H9 (cell line): ENCODE measurements around the gene POLA1. TPM values are rescaled to one million over a fixed set of nuclear protein-coding genes. Genes with fewer than 3 reads are reported as not detected.

Experiments
- DNase-seq: peaks from one replicate; pipeline ENCODE4 v3.0.0-alpha.2; 2017
- H2AFZ ChIP-seq: one replicate; pipeline ENCODE4 v1.6.1; 2013; ENCODE audit warnings: mild to moderate bottlenecking, low read length, control low read depth, moderate library complexity
- H2AK5ac ChIP-seq: 2 replicates; pipeline ENCODE4 v1.6.1; 2013; ENCODE audit warnings: low read length, control low read depth, mixed read lengths; ENCODE audit not compliant: insufficient read length
- H2BK120ac ChIP-seq: one replicate; pipeline ENCODE4 v1.6.1; 2013; ENCODE audit warnings: low read depth, mild to moderate bottlenecking, low read length, control low read depth, inconsistent platforms; ENCODE audit not compliant: poor library complexity, severe bottlenecking
- H2BK12ac ChIP-seq: 2 replicates; pipeline ENCODE4 v1.6.1; 2013; ENCODE audit warnings: low read length, control low read depth, mixed read lengths, low read depth; ENCODE audit not compliant: insufficient read length
- H2BK15ac ChIP-seq: 2 replicates; pipeline ENCODE4 v1.6.1; 2013; ENCODE audit warnings: low read depth, low read length, control low read depth
- H2BK20ac ChIP-seq: one replicate; pipeline ENCODE4 v1.6.1; 2013; ENCODE audit warnings: low read depth, mild to moderate bottlenecking, low read length, control low read depth, inconsistent platforms; ENCODE audit not compliant: poor library complexity, severe bottlenecking
- H2BK5ac ChIP-seq: 2 replicates; pipeline ENCODE4 v1.6.1; 2013; ENCODE audit warnings: low read length, control low read depth, mixed read lengths; ENCODE audit not compliant: insufficient read length
- H3K14ac ChIP-seq: 2 replicates; pipeline ENCODE4 v1.6.1; 2013; ENCODE audit warnings: low read length, control low read depth; ENCODE audit not compliant: insufficient read depth
- H3K18ac ChIP-seq: 2 replicates; pipeline ENCODE4 v1.6.1; 2013; ENCODE audit warnings: low read depth, mild to moderate bottlenecking, mixed read lengths, low read length, control low read depth; ENCODE audit not compliant: insufficient read length
- H3K23ac ChIP-seq: 2 replicates; pipeline ENCODE4 v1.6.1; 2013; ENCODE audit warnings: low read length, control low read depth, mixed read lengths, low read depth; ENCODE audit not compliant: insufficient read length
- H3K23me2 ChIP-seq: 2 replicates; pipeline ENCODE4 v1.6.1; 2013; ENCODE audit warnings: low read depth, mild to moderate bottlenecking, mixed read lengths, low read length, control low read depth; ENCODE audit not compliant: insufficient read length, poor library complexity, severe bottlenecking
- H3K27ac ChIP-seq: 2 replicates; pipeline ENCODE4 v1.5.1; 2013; ENCODE audit warnings: low read length, control low read depth, mixed read lengths, low read depth; ENCODE audit not compliant: insufficient read length
- H3K27me3 ChIP-seq: 2 replicates; pipeline ENCODE4 v1.6.1; 2013; ENCODE audit warnings: low read length, control low read depth, inconsistent platforms; ENCODE audit not compliant: insufficient read depth
- H3K4ac ChIP-seq: 2 replicates; pipeline ENCODE4 v1.6.1; 2013; ENCODE audit warnings: low read depth, mild to moderate bottlenecking, control low read depth, inconsistent platforms, low read length, moderate library complexity
- H3K4me1 ChIP-seq: 2 replicates; pipeline ENCODE4 v1.6.1; 2013; ENCODE audit warnings: low read length, control low read depth, inconsistent platforms; ENCODE audit not compliant: insufficient read depth
- H3K4me2 ChIP-seq: 2 replicates; pipeline ENCODE4 v1.6.1; 2013; ENCODE audit warnings: low read length, control low read depth, mixed read lengths; ENCODE audit not compliant: insufficient read length, insufficient read depth
- H3K56ac ChIP-seq: 2 replicates; pipeline ENCODE4 v1.6.1; 2013; ENCODE audit warnings: low read depth, mild to moderate bottlenecking, mixed read lengths, low read length, control low read depth; ENCODE audit not compliant: insufficient read length
- H3K79me1 ChIP-seq: 2 replicates; pipeline ENCODE4 v1.6.1; 2013; ENCODE audit warnings: low read depth, mild to moderate bottlenecking, moderate library complexity, low read length, control low read depth, inconsistent platforms; ENCODE audit not compliant: insufficient read depth, poor library complexity, severe bottlenecking
- H3K79me2 ChIP-seq: 2 replicates; pipeline ENCODE4 v1.6.1; 2013; ENCODE audit warnings: low read length, control low read depth, inconsistent platforms; ENCODE audit not compliant: insufficient read depth
- H3K9ac ChIP-seq: 2 replicates; pipeline ENCODE4 v1.6.1; 2013; ENCODE audit warnings: low read length, control low read depth, mixed read lengths; ENCODE audit not compliant: insufficient read length; ENCODE audit errors: extremely low read depth
- H3K9me3 ChIP-seq: one replicate; pipeline ENCODE4 v1.6.1; 2013; ENCODE audit warnings: low read depth, low read length, inconsistent platforms; ENCODE audit not compliant: control insufficient read depth
- H3T11ph ChIP-seq: one replicate; pipeline ENCODE4 v1.6.1; 2013; ENCODE audit warnings: mild to moderate bottlenecking, low read length, control low read depth, inconsistent platforms
- H4K20me1 ChIP-seq: one replicate; pipeline ENCODE4 v1.6.1; 2013; ENCODE audit not compliant: control insufficient read depth, insufficient read length, insufficient read depth
- H4K5ac ChIP-seq: 2 replicates; pipeline ENCODE4 v1.6.1; 2013; ENCODE audit warnings: low read depth, mild to moderate bottlenecking, mixed read lengths, low read length, control low read depth; ENCODE audit not compliant: insufficient read length
- H4K8ac ChIP-seq: replicated peaks from 2 replicates; pipeline ENCODE4 v1.6.1; 2013; ENCODE audit warnings: low read length, control low read depth, mixed read lengths, low read depth; ENCODE audit not compliant: insufficient read length
- H4K91ac ChIP-seq: 2 replicates; pipeline ENCODE4 v1.6.1; 2013; ENCODE audit warnings: low read depth, mild to moderate bottlenecking, moderate library complexity, mixed read lengths, low read length, control low read depth; ENCODE audit not compliant: insufficient read length
- H3K27ac Mint-ChIP-seq, 3 experiments: 2 replicates in 2 of 3; 3 replicates in 1 of 3; pipeline ENCODE4 v1.8.0; 2020 to 2021; ENCODE audit warnings: mixed read lengths in 3 of 3, mild to moderate bottlenecking in 1 of 3, moderate library complexity in 1 of 3
- H3K27me3 Mint-ChIP-seq: 2 replicates; pipeline ENCODE4 v1.8.0; 2021; ENCODE audit warnings: low read depth, mild to moderate bottlenecking, moderate library complexity, mixed read lengths
- H3K36me3 Mint-ChIP-seq, 3 experiments: 2 replicates in 2 of 3; 3 replicates in 1 of 3; pipeline ENCODE4 v1.8.0; 2020 to 2021; ENCODE audit warnings: low read depth in 3 of 3, mixed read lengths in 3 of 3; ENCODE audit not compliant: insufficient read depth in 1 of 3
- H3K4me1 Mint-ChIP-seq, 2 experiments: 2 replicates each; pipeline ENCODE4 v1.8.0; 2020; ENCODE audit warnings: mixed read lengths in 2 of 2
- H3K4me3 Mint-ChIP-seq, 2 experiments: 2 replicates in 1 of 2; 3 replicates in 1 of 2; pipeline ENCODE4 v1.8.0; 2020 to 2021; ENCODE audit warnings: mild to moderate bottlenecking in 2 of 2, mixed read lengths in 2 of 2, moderate library complexity in 1 of 2
- H3K9me3 Mint-ChIP-seq, 2 experiments: 2 replicates in 1 of 2; 3 replicates in 1 of 2; pipeline ENCODE4 v1.8.0; 2020; ENCODE audit warnings: mild to moderate bottlenecking in 2 of 2, mixed read lengths in 2 of 2, moderate library complexity in 1 of 2
- WGBS: extraction: QIAGEN DNeasy Blood & Tissue Kit; methylation state at CpG from one replicate; pipeline ENCODE4 v1.1.7; 2013; ENCODE audit warnings: missing lambda C conversion rate, low lambda C conversion rate, mixed read lengths; ENCODE audit not compliant: insufficient read length; ENCODE audit errors: extremely low coverage; 5-methylcytosine and 5-hydroxymethylcytosine counted together
- total RNA-seq: library from RNA; stranded (reverse); gene quantifications from 2 replicates; pipeline ENCODE4 v1.2.1, GENCODE V29; 2021
- TF ChIP-seq, protein P1 (sequence below): fragments of 200-600 bp; sonication (generic); conservative IDR thresholded peaks from 3 replicates; pipeline ENCODE4 v1.8.0; 2021; ENCODE audit warnings: antibody characterized with exemption, mild to moderate bottlenecking

Gene POLA1
- total RNA-seq, 1 experiment from 2014 or later, result 60.2 TPM

DNA sequence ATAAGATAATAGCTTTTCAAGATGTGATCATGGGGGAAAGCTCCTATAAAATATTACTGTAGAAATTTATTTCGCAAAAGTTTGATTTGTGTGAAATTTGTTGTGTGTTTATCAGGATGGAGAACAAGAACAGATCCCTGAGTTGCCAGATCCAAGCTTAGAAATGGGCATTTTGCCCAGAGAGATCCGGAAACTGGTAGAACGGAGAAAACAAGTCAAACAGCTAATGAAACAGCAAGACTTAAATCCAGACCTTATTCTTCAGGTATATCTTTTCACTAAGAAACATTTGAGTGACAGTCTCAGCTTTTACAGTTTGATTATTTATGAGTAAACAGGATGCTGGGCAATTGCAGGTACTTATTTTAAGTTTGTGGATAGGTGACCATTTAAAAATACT, 54.5 kb downstream of the POLA1 start:
- H3K9me3 Mint-ChIP-seq, result no peaks in the 10 kb centered on the region
- H2BK120ac ChIP-seq, result no peak overlapping the region
- no peaks in the 10 kb centered on the region for H3K4me1 ChIP-seq
- no peak overlapping the region for H4K5ac ChIP-seq
- no peak overlapping the region for H3K27ac Mint-ChIP-seq
- no peak overlapping the region for H3K14ac ChIP-seq
- H3K4me3 Mint-ChIP-seq, result no peak overlapping the region
- TF ChIP-seq, protein P1, sequence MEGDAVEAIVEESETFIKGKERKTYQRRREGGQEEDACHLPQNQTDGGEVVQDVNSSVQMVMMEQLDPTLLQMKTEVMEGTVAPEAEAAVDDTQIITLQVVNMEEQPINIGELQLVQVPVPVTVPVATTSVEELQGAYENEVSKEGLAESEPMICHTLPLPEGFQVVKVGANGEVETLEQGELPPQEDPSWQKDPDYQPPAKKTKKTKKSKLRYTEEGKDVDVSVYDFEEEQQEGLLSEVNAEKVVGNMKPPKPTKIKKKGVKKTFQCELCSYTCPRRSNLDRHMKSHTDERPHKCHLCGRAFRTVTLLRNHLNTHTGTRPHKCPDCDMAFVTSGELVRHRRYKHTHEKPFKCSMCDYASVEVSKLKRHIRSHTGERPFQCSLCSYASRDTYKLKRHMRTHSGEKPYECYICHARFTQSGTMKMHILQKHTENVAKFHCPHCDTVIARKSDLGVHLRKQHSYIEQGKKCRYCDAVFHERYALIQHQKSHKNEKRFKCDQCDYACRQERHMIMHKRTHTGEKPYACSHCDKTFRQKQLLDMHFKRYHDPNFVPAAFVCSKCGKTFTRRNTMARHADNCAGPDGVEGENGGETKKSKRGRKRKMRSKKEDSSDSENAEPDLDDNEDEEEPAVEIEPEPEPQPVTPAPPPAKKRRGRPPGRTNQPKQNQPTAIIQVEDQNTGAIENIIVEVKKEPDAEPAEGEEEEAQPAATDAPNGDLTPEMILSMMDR, result no peak
- H4K91ac ChIP-seq, result no peak overlapping the region
- no peaks in the 10 kb centered on the region for H3K9me3 ChIP-seq
- H2BK20ac ChIP-seq, result no peak overlapping the region
- no peak overlapping the region for H3K4me2 ChIP-seq
- H3K79me2 ChIP-seq, result no peaks in the 10 kb centered on the region
- no peak overlapping the region for H3K4ac ChIP-seq
- H3K23me2 ChIP-seq, result no peaks in the 10 kb centered on the region
- H2AK5ac ChIP-seq, result no peak overlapping the region
- no peaks in the 10 kb centered on the region for H3K27me3 Mint-ChIP-seq
- no peak overlapping the region for H2BK15ac ChIP-seq
- H3K56ac ChIP-seq, result no peak overlapping the region
- peaks cover 31 to 69% (median 63%) of the 10 kb centered on the region in 3 experiments for H3K36me3 Mint-ChIP-seq
- H4K20me1 ChIP-seq, result no peaks in the 10 kb centered on the region
- H2BK5ac ChIP-seq, result no peak overlapping the region
- no peak overlapping the region for H4K8ac ChIP-seq
- no peaks in the 10 kb centered on the region for H3K79me1 ChIP-seq
- no peak overlapping the region for H2BK12ac ChIP-seq
- no peaks in the 10 kb centered on the region for H3K4me1 Mint-ChIP-seq
- H3T11ph ChIP-seq, result no peak overlapping the region
- no peak overlapping the region for H3K9ac ChIP-seq
- no peak for DNase-seq
- no peak overlapping the region for H3K27ac ChIP-seq
- no peak overlapping the region for H2AFZ ChIP-seq
- H3K23ac ChIP-seq, result no peak overlapping the region
- no peak overlapping the region for H3K18ac ChIP-seq
- no CpG with 5 or more reads among the region's 3 CpGs for WGBS
- no peaks in the 10 kb centered on the region for H3K27me3 ChIP-seq
